GM21515 (cell line): Measurements from ENCODE around the gene MAP4K3.

Source experiments
- ATAC-seq: cut with Tn5 transposase; IDR thresholded peaks from one replicate; pipeline ENCODE4 v1.9.1; 2021; ENCODE audit not compliant: unreplicated experiment

Gene MAP4K3

GRCh38 chr2:39202639-39203369 lies 234.3 kb downstream of the MAP4K3 start:
- no peak for ATAC-seq
